ENCODE measurements around the gene USH2A. TPM values are rescaled to one million over a fixed set of nuclear protein-coding genes. Genes with fewer than 3 reads are reported as not detected.

The USH2A gene
- polyA plus RNA-seq, 2 of the 4 experiments (the other 2 are of a cell fraction) = not detected

GRCh38 chr1:215786997-215787396 lies 636.3 kb downstream of the USH2A start:
- ChIA-PET POLR2A (no interaction called here), CTCF (no interaction called here)
- ATAC-seq (no peak), DNase-seq (ENCODE audit: low read depth in 1 of 2, low spot score in 1 of 2) (no peak), FAIRE-seq (no peak)
- Histone ChIP-seq H3K9me3 (no peaks in the 10 kb centered on the region), H3K27ac (no peak overlapping the region), H3K4me2 (no peak overlapping the region), H3K4me1 (no peaks in the 10 kb centered on the region), H3K4me3 (no peak overlapping the region)
- no peak for TF ChIP-seq RAD21 (conservative IDR thresholded peaks at IDR 0.05 in 1 of 2, IDR thresholded peaks at IDR 0.05 in 1 of 2)
- TF ChIP-seq CEBPB (IDR thresholded peaks at IDR 0.05) = no peak
- no peak for TF ChIP-seq NFE2L2 (conservative IDR thresholded peaks at IDR 0.05; ENCODE audit: low read length)
- no peak for TF ChIP-seq ELK1 (IDR thresholded peaks at IDR 0.05; ENCODE audit: low read depth, low read length)
- TF ChIP-seq PBX3 (IDR thresholded peaks at IDR 0.05) = no peak
- TF ChIP-seq CBX2 (IDR thresholded peaks at IDR 0.05; ENCODE audit: borderline replicate concordance, low read depth) = no peak
- no peak for TF ChIP-seq USF2 (IDR thresholded peaks at IDR 0.05)
- no peak for TF ChIP-seq MYC (IDR thresholded peaks at IDR 0.05; ENCODE audit: borderline replicate concordance, low read length)
- TF ChIP-seq HOXB5 (CRISPR knock-in tag; IDR thresholded peaks at IDR 0.05) = no peak
- TF ChIP-seq POLR2AphosphoS2 (conservative IDR thresholded peaks at IDR 0.05; ENCODE audit: low read length) = no peak
- no peak for TF ChIP-seq HOXA7 (CRISPR knock-in tag; IDR thresholded peaks at IDR 0.05)
- no peak for TF ChIP-seq REST (IDR thresholded peaks at IDR 0.05)
- TF ChIP-seq HEYL (CRISPR knock-in tag; IDR thresholded peaks at IDR 0.05) = no peak
- TF ChIP-seq HOXB13 (CRISPR knock-in tag; IDR thresholded peaks at IDR 0.05; ENCODE audit: low read depth) = no peak
- TF ChIP-seq KDM5A (IDR thresholded peaks at IDR 0.05) = no peak
- no peak for TF ChIP-seq PHF8 (IDR thresholded peaks at IDR 0.05; ENCODE audit: borderline replicate concordance, low read depth)
- TF ChIP-seq RCOR1 (IDR thresholded peaks at IDR 0.05; ENCODE audit: low read depth, low read length) = no peak
- no peak for TF ChIP-seq NR3C1 (IDR thresholded peaks at IDR 0.05)
- no peak for TF ChIP-seq MAFK (IDR thresholded peaks at IDR 0.05; ENCODE audit: partially characterized antibody)

GRCh38 chr1:215780641-215781040 lies 642.6 kb downstream of the USH2A start:
- no peak for FAIRE-seq
- Histone ChIP-seq H3K4me3 (no peak overlapping the region), H3K9me3 (no peaks in the 10 kb centered on the region), H3K4me1 (no peaks in the 10 kb centered on the region), H3K27ac (no peak overlapping the region), H3K4me2 (no peak overlapping the region)
- no peak for ATAC-seq
- ChIA-PET CTCF (no interaction called here), POLR2A (no interaction called here)
- TF ChIP-seq FOSB (CRISPR knock-in tag; IDR thresholded peaks at IDR 0.05) (no peak), ESRRA (IDR thresholded peaks at IDR 0.05; ENCODE audit: borderline replicate concordance, low read length) (no peak), GATA3 (IDR thresholded peaks at IDR 0.05; ENCODE audit: borderline replicate concordance) (no peak), TP53 (CRISPR knock-in tag; IDR thresholded peaks at IDR 0.05) (no peak), MAZ (IDR thresholded peaks at IDR 0.05; ENCODE audit: borderline replicate concordance, low read depth, low read length) (no peak), MAFK (IDR thresholded peaks at IDR 0.05; ENCODE audit: partially characterized antibody) (no peak), BCL3 (IDR thresholded peaks at IDR 0.05) (no peak), ZC3H11A (IDR thresholded peaks at IDR 0.05) (no peak), NR3C1 (IDR thresholded peaks at IDR 0.05) (no peak), NFE2L2 (conservative IDR thresholded peaks at IDR 0.05; ENCODE audit: low read length) (no peak), EHMT2 (IDR thresholded peaks at IDR 0.05; ENCODE audit: low read depth) (no peak), HOXA7 (CRISPR knock-in tag; IDR thresholded peaks at IDR 0.05) (no peak), EP300 (IDR thresholded peaks at IDR 0.05) (no peak)
- no peak for DNase-seq (ENCODE audit: low read depth in 1 of 2, low spot score in 1 of 2)
